NCI-H1417 (cell line): ENCODE data around the gene ITM2A.

Source experiments
- DNase-seq, 3 experiments: peaks; one replicate each; lab custom pipeline; 2025; lab: John Stamatoyannopoulos, UW

ITM2A gene

GRCh38 chrX:79366873-79367749, at the start of gene ITM2A:
ITM2A (minus strand) TSS chrX:79367334; CDS start chrX:79367215, 119 bp downstream.
- DNase-seq: no peak

GRCh38 chrX:79415056-79415455, 47.9 kb upstream of the ITM2A start:
- DNase-seq: no peak

GRCh38 chrX:79413963-79414362, 46.8 kb upstream of the ITM2A start:
- no peak for DNase-seq

GRCh38 chrX:79412972-79413371, 45.8 kb upstream of the ITM2A start:
- DNase-seq: peak in 1 of 3 experiments; percentile 42

- DNase-seq: no peak
Measured at GRCh38 chrX:79412166-79412565, 45.0 kb upstream of the ITM2A start.

- DNase-seq: no peak
Measured at GRCh38 chrX:79409657-79410056, 42.5 kb upstream of the ITM2A start.

GRCh38 chrX:79408623-79409322, 41.6 kb upstream of the ITM2A start:
- no peak for DNase-seq

GRCh38 chrX:79400623-79401022, 33.5 kb upstream of the ITM2A start:
- no peak for DNase-seq

- DNase-seq: no peak
Measured at GRCh38 chrX:79375340-79375739, 8.2 kb upstream of the ITM2A start.

- no peak for DNase-seq
Measured at GRCh38 chrX:79371640-79372039, 4.5 kb upstream of the ITM2A start.

- DNase-seq: no peak
Measured at GRCh38 chrX:79371101-79371500, 4.0 kb upstream of the ITM2A start.

- no peak for DNase-seq
Measured at GRCh38 chrX:79369871-79370270, 2.7 kb upstream of the ITM2A start.

- DNase-seq: no peak
Measured at GRCh38 chrX:79368441-79368840, 1.3 kb upstream of the ITM2A start.

- no peak for DNase-seq
Measured at GRCh38 chrX:79367907-79368306, 773 bp upstream of the ITM2A start.

- DNase-seq: no peak
Measured at GRCh38 chrX:79366556-79366872, 620 bp downstream of the ITM2A start.

GRCh38 chrX:79365591-79365990, 1.5 kb downstream of the ITM2A start:
- no peak for DNase-seq

- no peak for DNase-seq
Measured at GRCh38 chrX:79364306-79364705, 2.8 kb downstream of the ITM2A start.

- no peak for DNase-seq
Measured at GRCh38 chrX:79361192-79361870, 5.8 kb downstream of the ITM2A start.

GRCh38 chrX:79336869-79337815, 30.0 kb downstream of the ITM2A start:
- DNase-seq: no peak

- no peak for DNase-seq
Measured at GRCh38 chrX:79330022-79330421, 37.1 kb downstream of the ITM2A start.

GRCh38 chrX:79325263-79325958, 41.7 kb downstream of the ITM2A start:
- no peak for DNase-seq
